GM19025 (cell line): ENCODE results near the gene VRK2.
"Not testable (repeated sequence)": the region's sequence is repeated elsewhere in the genome, so short reads cannot be mapped to it uniquely, and the experiment has no call there.

ENCODE experiments used
- ATAC-seq: cut with Tn5 transposase; IDR thresholded peaks from one replicate; pipeline ENCODE4 v1.9.1; 2021; ENCODE audit warnings: mild to moderate bottlenecking, low read depth, moderate library complexity; ENCODE audit not compliant: unreplicated experiment

VRK2 gene

GRCh38 chr2:58052978-58053377 lies 6.4 kb downstream of the VRK2 start:
- no peak for ATAC-seq

GRCh38 chr2:58054264-58054663 lies 7.7 kb downstream of the VRK2 start:
- ATAC-seq = no peak

GRCh38 chr2:58055033-58055786 lies 8.6 kb downstream of the VRK2 start:
- no peak for ATAC-seq

DNA sequence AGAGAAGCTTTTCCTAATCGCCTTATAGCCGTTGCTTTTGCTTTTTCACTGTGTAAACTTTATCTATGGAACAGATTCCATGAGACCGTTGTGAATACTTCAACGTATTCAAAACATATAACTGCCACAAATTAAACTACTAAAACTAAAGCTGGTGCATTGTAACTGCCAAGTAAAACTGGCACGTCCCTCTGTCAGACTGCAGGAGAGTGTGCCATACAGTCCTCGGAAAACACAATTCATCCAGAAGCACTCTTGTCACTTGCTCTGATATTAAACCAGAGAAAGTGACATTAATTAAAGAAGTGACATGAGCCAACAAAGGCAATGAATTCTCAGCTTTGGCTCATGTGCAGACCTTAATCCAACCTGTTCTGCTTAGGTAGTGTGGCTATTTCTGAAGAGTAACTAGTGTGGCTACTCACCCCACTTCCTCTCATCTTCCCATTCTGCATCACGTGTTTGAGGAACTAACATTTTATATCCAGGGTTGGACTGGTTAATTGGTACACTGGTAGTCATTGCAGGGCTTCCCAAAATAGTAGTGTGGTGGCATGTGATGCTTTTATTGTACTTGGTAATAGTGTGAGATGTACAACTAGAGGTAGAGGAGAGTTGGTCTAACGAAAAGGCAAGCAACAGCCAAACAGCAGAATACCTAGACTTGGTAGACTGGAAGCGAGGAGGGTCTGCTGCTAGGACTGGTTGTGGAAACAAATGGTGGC lies 9.7 kb downstream of the VRK2 start:
- no peak for ATAC-seq

GRCh38 chr2:58057707-58058530 lies 11.3 kb downstream of the VRK2 start:
- no peak for ATAC-seq

DNA sequence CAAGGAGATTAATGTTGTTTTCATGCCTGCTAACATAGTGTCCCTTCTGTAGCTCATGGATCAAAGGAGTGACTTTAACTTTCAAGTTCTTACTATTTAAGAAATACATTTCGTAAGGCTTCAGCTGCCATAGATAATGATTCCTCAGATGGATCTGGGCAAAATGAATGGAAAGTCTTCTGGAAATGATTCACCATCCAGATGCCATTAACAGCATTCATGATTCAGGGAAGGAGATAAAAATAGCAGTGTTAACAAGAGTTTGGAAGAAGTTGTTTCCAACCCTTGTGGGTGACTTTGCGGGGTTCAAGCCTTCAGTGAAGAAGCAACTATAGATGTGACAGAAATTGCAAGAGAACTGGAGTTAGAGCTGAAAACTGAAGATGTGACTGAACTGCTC lies 17.0 kb downstream of the VRK2 start:
- no peak for ATAC-seq

DNA sequence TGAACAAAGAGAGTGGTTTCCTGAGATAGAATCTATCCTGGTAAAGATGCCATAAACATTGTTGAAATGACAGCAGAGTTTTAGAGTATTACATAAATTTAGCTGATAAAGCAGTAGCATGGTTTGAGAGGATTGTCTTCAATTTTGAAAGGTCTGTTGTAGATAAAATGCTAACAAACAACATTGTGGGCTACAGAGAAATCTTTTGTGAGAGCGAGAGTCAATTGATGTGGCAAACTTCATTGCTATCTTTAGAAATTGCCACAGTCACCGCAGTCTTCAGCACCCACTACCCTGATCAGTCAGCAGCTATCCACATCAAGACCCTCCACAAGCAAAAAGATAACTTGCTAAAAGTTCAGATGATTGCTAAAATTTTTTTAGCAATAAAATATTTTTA lies 17.5 kb downstream of the VRK2 start:
- ATAC-seq = no peak

DNA sequence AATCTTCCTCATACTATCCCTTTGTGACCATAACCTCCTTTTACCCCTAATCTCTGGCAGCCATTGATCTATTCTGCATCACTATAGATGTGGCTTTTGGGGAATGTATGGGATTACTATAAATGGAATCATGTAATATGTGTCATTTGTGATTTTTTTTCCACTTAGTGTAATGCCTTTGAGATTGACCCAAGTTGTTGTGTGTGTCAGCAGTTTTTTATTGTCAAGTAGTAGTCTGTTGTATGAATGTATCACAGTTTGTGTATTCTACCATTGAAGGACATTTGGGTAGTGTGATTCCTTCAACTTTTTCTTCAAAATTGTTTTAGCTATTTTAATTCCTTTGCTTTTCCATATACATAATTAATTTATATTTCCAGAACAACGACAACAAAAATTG lies 18.6 kb downstream of the VRK2 start:
- ATAC-seq = no peak

GRCh38 chr2:58067001-58067400 lies 20.4 kb downstream of the VRK2 start:
- no peak for ATAC-seq

- ATAC-seq = no peak
Observed at GRCh38 chr2:58070765-58071164, 24.2 kb downstream of the VRK2 start.

- no peak for ATAC-seq
Observed at GRCh38 chr2:58072102-58072501, 25.5 kb downstream of the VRK2 start.

DNA sequence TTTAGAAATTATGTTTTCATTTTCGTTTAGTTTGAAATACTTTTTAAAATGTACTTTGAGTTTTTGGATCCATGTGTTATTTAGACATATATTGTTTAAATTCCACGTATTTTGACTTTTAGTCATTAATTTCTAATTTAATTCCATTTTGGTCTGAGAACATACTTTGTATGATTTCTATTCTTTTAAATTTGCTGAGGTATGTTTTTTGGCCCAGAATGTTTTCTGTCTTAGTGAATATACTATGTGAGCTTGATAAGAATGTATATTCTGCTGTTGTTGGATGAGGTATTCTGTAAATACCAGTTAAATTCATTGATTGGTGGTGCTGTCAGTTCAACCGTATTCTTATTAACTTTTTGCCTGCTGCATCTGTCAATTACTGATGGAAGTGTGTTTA lies 26.4 kb downstream of the VRK2 start:
- no peak for ATAC-seq

- ATAC-seq = no peak
Observed at GRCh38 chr2:58073751-58074150, 27.1 kb downstream of the VRK2 start.

- ATAC-seq = no peak
Observed at GRCh38 chr2:58081000-58081399, 34.4 kb downstream of the VRK2 start.

DNA sequence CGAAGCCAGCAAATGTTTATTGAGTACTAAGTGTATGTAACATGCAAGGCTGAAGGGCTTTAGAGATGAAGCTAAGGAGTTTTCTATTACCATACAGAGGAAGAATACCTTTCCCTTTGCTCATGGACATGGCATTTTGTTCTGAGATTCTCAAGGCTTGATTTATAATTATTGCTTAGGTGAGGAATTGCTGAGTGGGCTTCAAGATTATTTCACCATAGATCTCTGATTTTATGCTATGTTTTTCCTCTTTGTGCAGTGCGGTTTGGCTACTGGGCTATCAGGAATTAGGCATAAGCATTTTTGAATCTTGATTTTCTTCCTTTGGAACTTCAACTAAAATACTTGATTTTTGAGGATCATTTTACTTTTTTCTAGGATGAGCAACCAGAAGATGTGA lies 42.5 kb downstream of the VRK2 start:
- ATAC-seq = no peak

DNA sequence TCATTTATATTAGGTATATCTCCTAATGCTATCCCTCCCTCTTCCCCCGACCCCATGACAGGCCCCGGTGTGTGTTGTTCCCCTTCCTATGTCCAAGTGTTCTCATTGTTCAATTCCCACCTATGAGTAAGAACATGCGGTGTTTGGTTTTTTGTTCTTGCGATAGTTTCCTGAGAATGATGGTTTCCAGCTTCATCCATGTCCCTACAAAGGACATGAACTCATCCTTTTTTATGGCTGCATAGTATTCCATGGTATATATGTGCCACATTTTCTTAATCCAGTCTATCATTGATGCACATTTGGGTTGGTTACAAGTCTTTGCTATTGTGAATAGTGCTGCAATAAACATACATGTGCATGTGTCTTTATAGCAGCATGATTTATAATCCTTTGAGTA lies 46.2 kb downstream of the VRK2 start:
- ATAC-seq = not testable (repeated sequence)

- no peak for ATAC-seq
Observed at GRCh38 chr2:58097025-58097424, 50.4 kb downstream of the VRK2 start.

DNA sequence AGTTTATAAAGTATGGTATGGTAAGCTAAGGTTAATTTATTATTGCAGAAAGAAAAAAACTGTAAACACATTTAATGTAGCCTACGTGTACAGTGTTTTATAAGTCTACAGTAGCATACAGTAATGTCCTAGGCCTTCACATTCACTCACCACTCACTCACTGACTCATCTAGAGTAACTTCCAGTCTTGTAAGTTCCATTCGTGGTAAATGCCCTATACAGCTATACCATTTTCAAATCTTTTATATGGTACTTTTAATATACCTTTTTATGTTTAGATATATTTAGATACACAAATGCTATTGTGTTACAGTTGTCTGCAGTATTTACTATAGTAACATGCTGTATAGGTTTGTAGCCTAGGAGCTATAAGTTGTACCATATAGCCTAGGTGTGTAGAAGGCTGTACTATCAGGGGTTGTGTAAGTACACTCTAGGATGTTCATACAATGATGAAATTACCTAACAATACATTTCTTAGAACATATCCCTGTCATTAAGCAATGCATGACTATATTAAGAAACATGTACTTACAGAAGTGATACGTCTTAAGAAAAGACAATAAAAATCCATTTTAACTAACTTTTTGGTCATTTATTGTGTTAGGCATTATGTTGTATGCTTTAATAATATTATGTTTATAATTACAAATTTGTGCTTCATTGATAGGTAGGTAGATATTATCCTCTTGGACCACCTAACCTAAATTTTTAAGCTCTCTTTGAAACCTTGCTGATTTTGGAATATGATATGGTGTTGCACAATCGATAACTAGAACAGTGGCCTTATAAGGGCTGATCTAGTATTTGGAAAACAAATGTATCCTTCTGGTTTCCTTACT lies 51.9 kb downstream of the VRK2 start:
- no peak for ATAC-seq

DNA sequence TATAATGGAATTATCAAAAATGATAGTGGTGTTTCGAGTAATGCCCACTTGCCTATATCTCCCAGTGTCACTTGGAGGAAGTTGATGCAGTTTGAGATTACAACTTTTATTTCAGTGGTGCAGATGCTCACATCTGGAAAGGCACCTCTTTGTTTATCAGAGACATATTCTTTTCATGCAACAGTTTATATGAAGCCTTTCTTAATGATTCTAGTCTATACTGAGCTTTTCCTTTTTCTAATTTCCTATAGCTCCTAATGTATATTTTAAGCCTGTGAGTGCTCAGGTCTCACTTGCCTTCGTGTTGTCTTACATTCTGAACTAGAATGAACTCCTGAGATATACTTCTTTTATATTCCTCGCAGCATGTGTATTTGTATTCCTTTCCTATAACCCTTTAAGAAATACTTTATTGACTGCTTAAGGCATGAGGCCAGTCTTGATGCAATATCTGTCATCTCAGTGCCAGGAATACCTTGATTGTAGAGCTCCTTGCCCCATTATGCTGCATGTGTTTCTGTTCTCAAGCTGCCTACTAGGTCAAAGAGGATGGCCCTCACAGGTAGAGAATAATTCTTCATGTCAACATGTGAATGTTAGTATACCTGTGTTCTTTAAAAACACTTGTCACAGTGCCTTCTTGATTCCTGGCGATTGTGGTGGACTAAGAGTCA lies 52.6 kb downstream of the VRK2 start:
- ATAC-seq = no peak

DNA sequence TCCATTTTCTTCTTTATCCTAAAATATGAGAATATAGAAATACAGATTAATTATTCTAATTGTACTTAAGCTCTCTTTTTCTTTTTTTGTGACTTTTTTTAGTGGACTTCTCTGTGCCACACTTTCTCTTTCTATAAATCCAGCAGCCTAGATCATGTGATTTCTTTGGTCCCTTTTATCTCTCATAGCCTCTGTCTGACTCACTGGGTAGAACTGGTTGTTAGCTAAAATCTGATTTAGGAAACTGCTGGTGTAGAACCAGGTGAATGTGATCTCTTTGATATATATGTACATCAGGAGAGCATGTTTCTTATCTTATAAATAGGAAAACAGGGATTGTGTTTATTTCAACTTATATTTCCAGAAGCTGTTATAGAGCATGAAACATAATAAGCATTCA lies 54.9 kb downstream of the VRK2 start:
- ATAC-seq = no peak
